Measurements from ENCODE around the gene ACTL6B.
"Not testable (repeated sequence)": the region's sequence is repeated elsewhere in the genome, so short reads cannot be mapped to it uniquely, and the experiment has no call there.

DNA sequence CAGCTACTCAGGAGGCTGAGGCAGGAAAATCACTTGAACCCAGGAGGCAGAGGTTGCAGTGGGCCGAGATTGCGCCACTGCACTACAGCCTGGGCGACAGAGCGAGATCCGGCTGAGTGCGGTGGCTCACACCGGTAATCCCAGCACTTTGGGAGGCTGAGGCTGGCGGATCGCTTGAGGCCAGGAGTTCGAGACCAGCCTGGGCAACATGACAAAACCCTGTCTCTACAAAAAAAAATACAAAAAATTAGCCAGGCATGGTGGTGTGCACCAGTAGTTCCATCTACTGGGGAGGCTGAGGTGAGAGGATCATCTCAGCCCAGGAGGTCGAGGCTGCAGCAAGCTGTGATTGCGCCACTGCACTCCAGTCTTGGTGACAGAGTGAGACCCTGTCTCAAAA, 12.9 kb upstream of the ACTL6B start:
- TF ChIP-seq, protein P1, sequence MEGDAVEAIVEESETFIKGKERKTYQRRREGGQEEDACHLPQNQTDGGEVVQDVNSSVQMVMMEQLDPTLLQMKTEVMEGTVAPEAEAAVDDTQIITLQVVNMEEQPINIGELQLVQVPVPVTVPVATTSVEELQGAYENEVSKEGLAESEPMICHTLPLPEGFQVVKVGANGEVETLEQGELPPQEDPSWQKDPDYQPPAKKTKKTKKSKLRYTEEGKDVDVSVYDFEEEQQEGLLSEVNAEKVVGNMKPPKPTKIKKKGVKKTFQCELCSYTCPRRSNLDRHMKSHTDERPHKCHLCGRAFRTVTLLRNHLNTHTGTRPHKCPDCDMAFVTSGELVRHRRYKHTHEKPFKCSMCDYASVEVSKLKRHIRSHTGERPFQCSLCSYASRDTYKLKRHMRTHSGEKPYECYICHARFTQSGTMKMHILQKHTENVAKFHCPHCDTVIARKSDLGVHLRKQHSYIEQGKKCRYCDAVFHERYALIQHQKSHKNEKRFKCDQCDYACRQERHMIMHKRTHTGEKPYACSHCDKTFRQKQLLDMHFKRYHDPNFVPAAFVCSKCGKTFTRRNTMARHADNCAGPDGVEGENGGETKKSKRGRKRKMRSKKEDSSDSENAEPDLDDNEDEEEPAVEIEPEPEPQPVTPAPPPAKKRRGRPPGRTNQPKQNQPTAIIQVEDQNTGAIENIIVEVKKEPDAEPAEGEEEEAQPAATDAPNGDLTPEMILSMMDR (IDR thresholded peaks at IDR 0.05) = not testable (repeated sequence)
- TF ChIP-seq POLR2A (IDR thresholded peaks at IDR 0.05) = not testable (repeated sequence)
